HepG2 (cell line): ENCODE results near the gene KHK. TPM values are rescaled to one million over a fixed set of nuclear protein-coding genes. Genes with fewer than 3 reads are reported as not detected.

Source experiments
- GABPB1 ChIP-seq: IDR thresholded peaks from 2 replicates; pipeline ENCODE4 v1.6.1; 2016; ENCODE audit warnings: mild to moderate bottlenecking, missing genetic modification reagents, moderate library complexity, missing compliant biosample characterization
- PHF8 ChIP-seq: sonication (generic); formaldehyde crosslinking; IDR thresholded peaks from 2 replicates; pipeline ENCODE4 v1.5.0; 2020; ENCODE audit warnings: missing genetic modification reagents
- PRDM15 ChIP-seq: sonication (generic); formaldehyde crosslinking; IDR thresholded peaks from 2 replicates; pipeline ENCODE4 v1.4.0; 2020; ENCODE audit warnings: missing genetic modification reagents
- RBAK ChIP-seq: sonication (generic); formaldehyde crosslinking; IDR thresholded peaks from 2 replicates; pipeline ENCODE4 v1.5.1; 2020; ENCODE audit warnings: mild to moderate bottlenecking, missing genetic modification reagents
- RBFOX2 ChIP-seq: fragments of 200-400 bp; formaldehyde crosslinking; IDR thresholded peaks from 2 replicates; pipeline ENCODE4 v1.6.1; 2017; ENCODE audit warnings: low read depth, mild to moderate bottlenecking, low read length
- RFX3 ChIP-seq: IDR thresholded peaks from 2 replicates; pipeline ENCODE4 v1.6.1; 2016; ENCODE audit warnings: missing biosample characterization, missing genetic modification reagents
- SP5 ChIP-seq: IDR thresholded peaks from 2 replicates; pipeline ENCODE4 v1.6.1; 2016; ENCODE audit warnings: low read depth, borderline replicate concordance
- ZBTB25 ChIP-seq: IDR thresholded peaks from 2 replicates; pipeline ENCODE4 v1.6.1; 2018; ENCODE audit warnings: missing genetic modification reagents
- ZNF407 ChIP-seq: sonication (generic); formaldehyde crosslinking; IDR thresholded peaks from one replicate; pipeline ENCODE4 v1.5.1; 2020; ENCODE audit warnings: mild to moderate bottlenecking, missing genetic modification reagents; ENCODE audit errors: not compliant biosample characterization
- ZNF572 ChIP-seq: sonication (generic); formaldehyde crosslinking; IDR thresholded peaks from 2 replicates; pipeline ENCODE4 v1.5.1; 2020; ENCODE audit warnings: mild to moderate bottlenecking, missing genetic modification reagents
- ZNF691 ChIP-seq: sonication (generic); formaldehyde crosslinking; IDR thresholded peaks from 2 replicates; pipeline ENCODE4 v1.4.0; 2020; ENCODE audit warnings: missing genetic modification reagents, low read depth, mild to moderate bottlenecking, borderline replicate concordance
- polyA plus RNA-seq, 8 experiments: library from polyadenylated mRNA; depleted of rRNA in 3 of 8; stranded (reverse) in 7 of 8; unstranded in 1 of 8; fragments of >200 nt; fragmentation: Illumina TruSeq in 4 of 8; extraction: Trizol in 4 of 8; gene quantifications; 2 replicates each; pipeline versions ENCODE4 v1.2.1 to v1.2.3, GENCODE V29; 2011 to 2016; ENCODE audit warnings: low read depth in 4 of 8, missing spikeins in 1 of 8, mixed read lengths in 1 of 8; ENCODE audit not compliant: insufficient read depth in 1 of 8
- total RNA-seq, 5 experiments: library from RNA; depleted of rRNA; stranded (reverse); fragments of >200 nt; fragmentation: Illumina TruSeq; extraction: Trizol; gene quantifications; 2 replicates each; pipeline ENCODE4 v1.2.3, GENCODE V29; 2016; ENCODE audit warnings: low read depth in 1 of 5
- TF ChIP-seq, protein P1 (sequence below): sonication (generic); formaldehyde crosslinking; IDR thresholded peaks from 2 replicates; pipeline ENCODE4 v1.4.0; 2020; ENCODE audit warnings: mild to moderate bottlenecking, missing genetic modification reagents

KHK gene
- total and polyA plus RNA-seq, 2 of the 13 experiments (the other 11 are each of a cell fraction or from before 2014, with no cell fraction given): 40.9 to 99.2 TPM

DNA sequence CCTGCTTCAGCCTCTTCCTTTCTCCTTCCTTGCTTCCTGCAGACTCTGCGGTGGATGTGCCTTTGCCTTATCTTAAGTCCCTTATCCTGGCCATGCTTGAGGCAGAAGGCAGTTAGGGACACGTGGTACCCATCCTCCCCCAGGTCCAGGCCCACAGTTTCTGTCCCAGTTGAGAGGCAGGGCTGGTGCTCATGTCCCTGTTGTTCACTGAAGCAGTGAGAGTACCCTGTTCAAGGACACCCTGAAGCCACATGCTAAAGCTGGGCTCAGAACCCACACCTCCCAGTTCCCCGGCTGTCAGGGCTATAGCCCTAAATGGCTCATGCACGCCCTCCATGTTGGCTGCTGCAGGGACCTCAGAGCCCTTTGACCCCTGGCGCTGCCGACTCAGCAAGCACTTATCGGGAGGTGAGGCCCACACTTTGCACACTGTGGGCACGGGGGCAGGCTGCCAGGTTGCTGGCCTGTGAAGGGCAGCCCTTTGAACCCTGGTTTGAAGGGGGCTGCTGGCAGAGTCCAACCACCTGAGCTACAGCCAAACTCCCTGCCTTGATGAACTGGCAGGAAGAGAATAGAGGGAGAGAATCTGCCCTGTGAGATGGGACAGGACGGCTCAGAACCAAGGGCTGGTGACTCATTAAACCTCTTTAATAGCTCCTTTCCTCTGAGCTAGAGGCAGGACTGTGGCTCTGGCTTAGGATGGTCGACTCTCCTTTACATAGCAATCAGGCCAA is 6.3 kb downstream of the KHK start (continued):
- peak; percentile 82 for TF ChIP-seq ZNF407 (CRISPR knock-in tag)
- peak; percentile 81 for TF ChIP-seq ZBTB25 (CRISPR knock-in tag)
- peak; percentile 58; the same call in 1 of the 2 replicates for TF ChIP-seq RBAK
- peak; percentile 75 for TF ChIP-seq PRDM15 (CRISPR knock-in tag)
- peak; percentile 23; the same call in 1 of the 2 replicates for TF ChIP-seq SP5 (CRISPR knock-in tag)
- no peak; the same call in 1 of the 2 replicates for TF ChIP-seq ZNF691 (CRISPR knock-in tag)
- TF ChIP-seq PHF8 (CRISPR knock-in tag): peak; percentile 44; the same call in 1 of the 2 replicates
- peak; percentile 67 for TF ChIP-seq GABPB1
- peak; percentile 50; the same call in 1 of the 2 replicates for TF ChIP-seq RBFOX2
- TF ChIP-seq, protein P1, sequence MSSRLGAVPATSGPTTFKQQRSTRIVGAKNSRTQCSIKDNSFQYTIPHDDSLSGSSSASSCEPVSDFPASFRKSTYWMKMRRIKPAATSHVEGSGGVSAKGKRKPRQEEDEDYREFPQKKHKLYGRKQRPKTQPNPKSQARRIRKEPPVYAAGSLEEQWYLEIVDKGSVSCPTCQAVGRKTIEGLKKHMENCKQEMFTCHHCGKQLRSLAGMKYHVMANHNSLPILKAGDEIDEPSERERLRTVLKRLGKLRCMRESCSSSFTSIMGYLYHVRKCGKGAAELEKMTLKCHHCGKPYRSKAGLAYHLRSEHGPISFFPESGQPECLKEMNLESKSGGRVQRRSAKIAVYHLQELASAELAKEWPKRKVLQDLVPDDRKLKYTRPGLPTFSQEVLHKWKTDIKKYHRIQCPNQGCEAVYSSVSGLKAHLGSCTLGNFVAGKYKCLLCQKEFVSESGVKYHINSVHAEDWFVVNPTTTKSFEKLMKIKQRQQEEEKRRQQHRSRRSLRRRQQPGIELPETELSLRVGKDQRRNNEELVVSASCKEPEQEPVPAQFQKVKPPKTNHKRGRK: no peak
- no peak for TF ChIP-seq RFX3 (CRISPR knock-in tag)
- 0 out of 2 replicates have a peak, but pooled peaks have one; percentile 6 for TF ChIP-seq ZNF572
